A549 (cell line): ENCODE results near the gene AKR7A2.

Experiments used
- ELK1 ChIP-seq: fragments of 150-350 bp; IDR thresholded peaks from 2 replicates; pipeline ENCODE4 v1.6.1; 2014; ENCODE audit warnings: low read depth, mild to moderate bottlenecking, low read length
- EP300 ChIP-seq, 2 experiments: fragments of >200 bp; sonication (Bioruptor Twin); formaldehyde crosslinking; IDR thresholded peaks; 2 replicates in 1 of 2; 3 replicates in 1 of 2; pipeline ENCODE4 v1.6.1; 2016 to 2017
- ESRRA ChIP-seq: fragments of 150-350 bp; IDR thresholded peaks from 2 replicates; pipeline ENCODE4 v1.6.1; 2014; ENCODE audit warnings: mild to moderate bottlenecking, low read length, borderline replicate concordance
- HDAC2 ChIP-seq: fragments of 200-600 bp; sonication (generic); IDR thresholded peaks from 2 replicates; pipeline ENCODE4 v1.6.1; 2016
- HOXA7 ChIP-seq: fragments of 250-450 bp; sonication (Bioruptor Pico); IDR thresholded peaks from 2 replicates; pipeline ENCODE4 v1.5.0; 2020; ENCODE audit warnings: mild to moderate bottlenecking, moderate library complexity
- JUNB ChIP-seq: fragments of >200 bp; sonication (Bioruptor Twin); formaldehyde crosslinking; IDR thresholded peaks from 2 replicates; pipeline ENCODE4 v1.6.1; 2016
- POLR2A ChIP-seq: IDR thresholded peaks from 2 replicates; pipeline ENCODE4 v1.6.1; 2012; ENCODE audit warnings: mild to moderate bottlenecking, low read length
- RCOR1 ChIP-seq: fragments of 150-350 bp; IDR thresholded peaks from 2 replicates; pipeline ENCODE4 v1.6.1; 2014; ENCODE audit warnings: antibody characterized with exemption, low read length, low read depth
- RNF2 ChIP-seq: fragments of 200-600 bp; sonication (generic); IDR thresholded peaks from 2 replicates; pipeline ENCODE4 v1.6.1; 2016; ENCODE audit warnings: low read depth, mild to moderate bottlenecking, antibody characterized with exemption, moderate library complexity, borderline replicate concordance
- ZFP36 ChIP-seq: fragments of 450-650 bp; IDR thresholded peaks from 2 replicates; pipeline ENCODE4 v1.6.1; 2014; ENCODE audit warnings: borderline replicate concordance; ENCODE audit not compliant: partially characterized antibody
- TF ChIP-seq, protein P1 (sequence below): fragments of >200 bp; sonication (Bioruptor Twin); formaldehyde crosslinking; IDR thresholded peaks from 3 replicates; pipeline ENCODE4 v1.5.1; 2016
- TF ChIP-seq, protein P2 (sequence below): fragments of 200-600 bp; sonication (generic); IDR thresholded peaks from 2 replicates; pipeline ENCODE4 v1.6.1; 2016; ENCODE audit warnings: antibody characterized with exemption, mild to moderate bottlenecking, moderate library complexity
- TF ChIP-seq, protein P3 (sequence below): fragments of 250-450 bp; sonication (Bioruptor Pico); IDR thresholded peaks from 2 replicates; pipeline ENCODE4 v1.5.0; 2021; ENCODE audit warnings: mild to moderate bottlenecking, moderate library complexity, borderline replicate concordance
- TF ChIP-seq, protein P4 (sequence below): fragments of 450-650 bp; IDR thresholded peaks from 2 replicates; pipeline ENCODE4 v1.6.1; 2014; ENCODE audit warnings: antibody characterized with exemption

DNA sequence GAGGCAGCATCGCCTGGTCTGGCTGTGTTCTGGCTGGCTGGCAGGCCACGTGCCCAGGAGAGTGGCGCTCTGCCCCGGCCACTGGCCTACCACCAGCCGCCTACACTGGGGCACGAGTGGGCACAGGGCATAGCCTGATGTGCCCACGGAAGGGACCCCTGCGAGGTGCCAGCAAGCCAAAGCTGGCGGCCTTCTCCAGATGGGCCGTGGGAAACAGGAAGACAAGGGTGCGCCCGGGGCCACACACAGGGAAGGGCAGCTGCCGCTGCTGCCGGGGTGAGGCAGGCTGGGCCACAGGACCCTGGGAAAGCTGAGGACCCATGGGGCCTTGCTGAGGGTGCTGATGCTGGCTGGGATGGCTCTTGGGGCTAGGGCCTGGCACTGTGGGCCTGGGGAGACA is 40.9 kb upstream of the AKR7A2 start:
- TF ChIP-seq, protein P1, sequence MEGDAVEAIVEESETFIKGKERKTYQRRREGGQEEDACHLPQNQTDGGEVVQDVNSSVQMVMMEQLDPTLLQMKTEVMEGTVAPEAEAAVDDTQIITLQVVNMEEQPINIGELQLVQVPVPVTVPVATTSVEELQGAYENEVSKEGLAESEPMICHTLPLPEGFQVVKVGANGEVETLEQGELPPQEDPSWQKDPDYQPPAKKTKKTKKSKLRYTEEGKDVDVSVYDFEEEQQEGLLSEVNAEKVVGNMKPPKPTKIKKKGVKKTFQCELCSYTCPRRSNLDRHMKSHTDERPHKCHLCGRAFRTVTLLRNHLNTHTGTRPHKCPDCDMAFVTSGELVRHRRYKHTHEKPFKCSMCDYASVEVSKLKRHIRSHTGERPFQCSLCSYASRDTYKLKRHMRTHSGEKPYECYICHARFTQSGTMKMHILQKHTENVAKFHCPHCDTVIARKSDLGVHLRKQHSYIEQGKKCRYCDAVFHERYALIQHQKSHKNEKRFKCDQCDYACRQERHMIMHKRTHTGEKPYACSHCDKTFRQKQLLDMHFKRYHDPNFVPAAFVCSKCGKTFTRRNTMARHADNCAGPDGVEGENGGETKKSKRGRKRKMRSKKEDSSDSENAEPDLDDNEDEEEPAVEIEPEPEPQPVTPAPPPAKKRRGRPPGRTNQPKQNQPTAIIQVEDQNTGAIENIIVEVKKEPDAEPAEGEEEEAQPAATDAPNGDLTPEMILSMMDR = no peak
- TF ChIP-seq, protein P2, sequence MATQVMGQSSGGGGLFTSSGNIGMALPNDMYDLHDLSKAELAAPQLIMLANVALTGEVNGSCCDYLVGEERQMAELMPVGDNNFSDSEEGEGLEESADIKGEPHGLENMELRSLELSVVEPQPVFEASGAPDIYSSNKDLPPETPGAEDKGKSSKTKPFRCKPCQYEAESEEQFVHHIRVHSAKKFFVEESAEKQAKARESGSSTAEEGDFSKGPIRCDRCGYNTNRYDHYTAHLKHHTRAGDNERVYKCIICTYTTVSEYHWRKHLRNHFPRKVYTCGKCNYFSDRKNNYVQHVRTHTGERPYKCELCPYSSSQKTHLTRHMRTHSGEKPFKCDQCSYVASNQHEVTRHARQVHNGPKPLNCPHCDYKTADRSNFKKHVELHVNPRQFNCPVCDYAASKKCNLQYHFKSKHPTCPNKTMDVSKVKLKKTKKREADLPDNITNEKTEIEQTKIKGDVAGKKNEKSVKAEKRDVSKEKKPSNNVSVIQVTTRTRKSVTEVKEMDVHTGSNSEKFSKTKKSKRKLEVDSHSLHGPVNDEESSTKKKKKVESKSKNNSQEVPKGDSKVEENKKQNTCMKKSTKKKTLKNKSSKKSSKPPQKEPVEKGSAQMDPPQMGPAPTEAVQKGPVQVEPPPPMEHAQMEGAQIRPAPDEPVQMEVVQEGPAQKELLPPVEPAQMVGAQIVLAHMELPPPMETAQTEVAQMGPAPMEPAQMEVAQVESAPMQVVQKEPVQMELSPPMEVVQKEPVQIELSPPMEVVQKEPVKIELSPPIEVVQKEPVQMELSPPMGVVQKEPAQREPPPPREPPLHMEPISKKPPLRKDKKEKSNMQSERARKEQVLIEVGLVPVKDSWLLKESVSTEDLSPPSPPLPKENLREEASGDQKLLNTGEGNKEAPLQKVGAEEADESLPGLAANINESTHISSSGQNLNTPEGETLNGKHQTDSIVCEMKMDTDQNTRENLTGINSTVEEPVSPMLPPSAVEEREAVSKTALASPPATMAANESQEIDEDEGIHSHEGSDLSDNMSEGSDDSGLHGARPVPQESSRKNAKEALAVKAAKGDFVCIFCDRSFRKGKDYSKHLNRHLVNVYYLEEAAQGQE = no peak
- TF ChIP-seq, protein P3, sequence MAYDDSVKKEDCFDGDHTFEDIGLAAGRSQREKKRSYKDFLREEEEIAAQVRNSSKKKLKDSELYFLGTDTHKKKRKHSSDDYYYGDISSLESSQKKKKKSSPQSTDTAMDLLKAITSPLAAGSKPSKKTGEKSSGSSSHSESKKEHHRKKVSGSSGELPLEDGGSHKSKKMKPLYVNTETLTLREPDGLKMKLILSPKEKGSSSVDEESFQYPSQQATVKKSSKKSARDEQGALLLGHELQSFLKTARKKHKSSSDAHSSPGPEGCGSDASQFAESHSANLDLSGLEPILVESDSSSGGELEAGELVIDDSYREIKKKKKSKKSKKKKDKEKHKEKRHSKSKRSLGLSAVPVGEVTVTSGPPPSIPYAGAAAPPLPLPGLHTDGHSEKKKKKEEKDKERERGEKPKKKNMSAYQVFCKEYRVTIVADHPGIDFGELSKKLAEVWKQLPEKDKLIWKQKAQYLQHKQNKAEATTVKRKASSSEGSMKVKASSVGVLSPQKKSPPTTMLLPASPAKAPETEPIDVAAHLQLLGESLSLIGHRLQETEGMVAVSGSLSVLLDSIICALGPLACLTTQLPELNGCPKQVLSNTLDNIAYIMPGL (CRISPR knock-in tag) = no peak
- TF ChIP-seq EP300 (IDR thresholded peaks at IDR 0.05) (no peak), ESRRA (no peak), RNF2 (no peak), ZFP36 (no peak), ELK1 (no peak), RCOR1 (no peak), JUNB (no peak), POLR2A (no peak), HDAC2 (no peak), HOXA7 (CRISPR knock-in tag) (no peak)
- TF ChIP-seq, protein P4, sequence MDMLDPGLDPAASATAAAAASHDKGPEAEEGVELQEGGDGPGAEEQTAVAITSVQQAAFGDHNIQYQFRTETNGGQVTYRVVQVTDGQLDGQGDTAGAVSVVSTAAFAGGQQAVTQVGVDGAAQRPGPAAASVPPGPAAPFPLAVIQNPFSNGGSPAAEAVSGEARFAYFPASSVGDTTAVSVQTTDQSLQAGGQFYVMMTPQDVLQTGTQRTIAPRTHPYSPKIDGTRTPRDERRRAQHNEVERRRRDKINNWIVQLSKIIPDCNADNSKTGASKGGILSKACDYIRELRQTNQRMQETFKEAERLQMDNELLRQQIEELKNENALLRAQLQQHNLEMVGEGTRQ = no peak
